ENCODE results near the gene RUNX3.

The RUNX3 gene

DNA sequence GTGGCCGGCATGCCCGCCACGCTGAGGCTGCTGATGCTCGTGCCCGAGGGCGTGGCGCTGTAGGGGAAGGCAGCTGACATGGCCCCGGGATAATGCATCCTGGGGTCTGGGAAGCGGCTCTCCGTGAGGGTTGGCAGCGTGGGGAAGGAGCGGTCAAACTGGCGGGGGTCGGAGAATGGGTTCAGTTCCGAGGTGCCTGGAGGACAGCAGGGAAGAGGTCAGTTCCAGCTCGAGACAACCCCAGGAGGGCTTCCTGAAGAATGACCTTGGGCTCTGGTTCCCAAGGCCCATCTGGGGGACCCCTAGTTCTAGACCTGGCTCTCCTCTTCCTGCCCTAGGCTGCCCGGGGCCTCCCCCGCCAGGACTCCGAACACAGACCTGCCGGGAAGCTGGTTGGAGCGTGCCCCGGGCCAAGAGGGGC, 27.6 kb downstream of the RUNX3 start:
- Histone ChIP-seq H3K4me3 (ENCODE audit: low read length in 2 of 2) (no peak overlapping the region), H2AFZ (ENCODE audit: low read length) (peak overlapping the region; percentile 43), H3K14ac (ENCODE audit: low read length) (no peak overlapping the region), H3K27me3 (ENCODE audit: control insufficient read depth in 3 of 3, insufficient read depth in 3 of 3, low read depth in 1 of 3, low read length in 3 of 3) (peaks cover 0 to 42% (median 0%) of the 10 kb centered on the region in 3 experiments), H3K4me2 (ENCODE audit: insufficient read depth, low read length, poor library complexity, severe bottlenecking) (no peak overlapping the region), H3K4ac (ENCODE audit: low read length) (no peak overlapping the region), H3K4me1 (ENCODE audit: control insufficient read depth in 2 of 2, insufficient read depth in 1 of 2, low read depth in 1 of 2, low read length in 2 of 2) (peaks cover 0 to 3% of the 10 kb centered on the region in 2 donors), H3K79me1 (ENCODE audit: low read depth, low read length) (peaks cover 3% of the 10 kb centered on the region), H3K9me3 (replicated peaks in 1 of 2; ENCODE audit: control insufficient read depth in 2 of 2, insufficient read depth in 1 of 2, low read depth in 1 of 2, low read length in 2 of 2) (no peaks in the 10 kb centered on the region), H2BK120ac (ENCODE audit: low read depth, low read length) (no peak overlapping the region), H4K91ac (ENCODE audit: low read depth, low read length, poor library complexity) (peak overlapping the region; percentile 26), H2AK5ac (ENCODE audit: low read depth, low read length) (no peak overlapping the region), H3K9ac (ENCODE audit: low read depth, low read length, poor library complexity) (no peak overlapping the region), H2BK15ac (ENCODE audit: low read length) (peak overlapping the region; percentile 38), H3K36me3 (replicated peaks in 1 of 2; ENCODE audit: control insufficient read depth in 2 of 2, insufficient read depth in 2 of 2, low read length in 2 of 2) (no peaks in the 10 kb centered on the region), H3K18ac (ENCODE audit: low read length) (peak overlapping the region; percentile 72), H2BK12ac (ENCODE audit: low read length) (peak overlapping the region; percentile 1), H4K8ac (ENCODE audit: low read depth, low read length) (no peak overlapping the region), H3K27ac (replicated peaks; ENCODE audit: low read length) (no peak overlapping the region), H3K23ac (ENCODE audit: low read depth, low read length, poor library complexity) (peak overlapping the region; percentile 51), H2BK5ac (ENCODE audit: low read length) (peak overlapping the region; percentile 56)
- no peak for DNase-seq (ENCODE audit: low spot score)
- WGBS, 2 donors (ENCODE audit: extremely low coverage in 2 of 2, insufficient read length in 2 of 2, insufficient replicate concordance in 1 of 2), result no CpG with 5 or more reads among the region's 22 CpGs

DNA sequence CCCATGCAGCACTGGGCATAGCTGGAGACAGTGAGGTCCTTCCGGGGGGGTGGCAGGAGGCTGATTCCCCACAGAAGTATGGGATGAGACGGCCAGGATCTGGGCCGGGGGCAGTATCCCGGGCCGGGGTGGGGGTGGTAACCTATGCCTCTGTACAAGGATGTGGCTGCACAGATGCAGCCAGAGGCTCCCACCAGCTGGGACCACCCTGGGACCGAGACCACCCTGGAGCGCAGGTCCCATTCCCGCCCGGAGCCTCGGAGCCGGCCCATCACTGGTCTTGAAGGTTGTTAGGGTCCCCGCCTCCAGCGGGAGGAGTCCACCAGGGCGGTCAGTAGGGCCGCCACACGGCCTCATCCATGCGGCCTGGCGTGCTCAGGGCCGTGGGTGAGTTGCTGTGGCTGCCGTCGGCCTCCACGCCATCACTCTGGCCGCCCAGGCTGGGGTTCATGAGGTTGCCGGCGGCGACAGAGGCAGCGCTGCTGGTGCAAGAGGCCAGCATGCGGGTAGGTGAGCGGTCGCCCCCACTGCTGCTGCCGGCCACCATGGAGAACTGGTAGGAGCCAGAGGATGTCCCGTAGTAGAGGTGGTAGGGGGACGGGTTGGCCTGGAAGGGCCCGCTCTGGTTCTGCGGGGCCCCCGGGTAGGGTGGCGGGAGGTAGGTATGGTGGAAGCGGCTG, 28.1 kb downstream of the RUNX3 start:
- H4K8ac ChIP-seq (ENCODE audit: low read depth, low read length), result no peak overlapping the region
- H3K4me2 ChIP-seq (ENCODE audit: insufficient read depth, low read length, poor library complexity, severe bottlenecking), result no peak overlapping the region
- H3K9ac ChIP-seq (ENCODE audit: low read depth, low read length, poor library complexity), result no peak overlapping the region
- H4K91ac ChIP-seq (ENCODE audit: low read depth, low read length, poor library complexity), result peak overlapping the region; percentile 26
- no peaks in the 10 kb centered on the region for H3K9me3 ChIP-seq (replicated peaks in 1 of 2; ENCODE audit: control insufficient read depth in 2 of 2, insufficient read depth in 1 of 2, low read depth in 1 of 2, low read length in 2 of 2)
- peak overlapping the region; percentile 56 for H2BK5ac ChIP-seq (ENCODE audit: low read length)
- no peak overlapping the region for H2BK15ac ChIP-seq (ENCODE audit: low read length)
- DNase-seq (ENCODE audit: low spot score), result no peak
- peaks cover 0 to 3% of the 10 kb centered on the region in 2 donors for H3K4me1 ChIP-seq (ENCODE audit: control insufficient read depth in 2 of 2, insufficient read depth in 1 of 2, low read depth in 1 of 2, low read length in 2 of 2)
- H3K27ac ChIP-seq (replicated peaks; ENCODE audit: low read length), result no peak overlapping the region
- peaks cover 3% of the 10 kb centered on the region for H3K79me1 ChIP-seq (ENCODE audit: low read depth, low read length)
- no peaks in the 10 kb centered on the region for H3K36me3 ChIP-seq (replicated peaks in 1 of 2; ENCODE audit: control insufficient read depth in 2 of 2, insufficient read depth in 2 of 2, low read length in 2 of 2)
- no peak overlapping the region for H3K4ac ChIP-seq (ENCODE audit: low read length)
- no peak overlapping the region for H3K14ac ChIP-seq (ENCODE audit: low read length)
- peaks cover 0 to 42% (median 0%) of the 10 kb centered on the region in 3 experiments for H3K27me3 ChIP-seq (ENCODE audit: control insufficient read depth in 3 of 3, insufficient read depth in 3 of 3, low read depth in 1 of 3, low read length in 3 of 3)
- peak overlapping the region; percentile 8 for H2AK5ac ChIP-seq (ENCODE audit: low read depth, low read length)
- WGBS, 2 donors (ENCODE audit: extremely low coverage in 2 of 2, insufficient read length in 2 of 2, insufficient replicate concordance in 1 of 2), result no CpG with 5 or more reads among the region's 38 CpGs
- H3K23ac ChIP-seq (ENCODE audit: low read depth, low read length, poor library complexity), result peak overlapping the region; percentile 51
- no peak overlapping the region for H3K4me3 ChIP-seq (ENCODE audit: low read length in 2 of 2)
- peak overlapping the region; percentile 72 for H3K18ac ChIP-seq (ENCODE audit: low read length)
- no peak overlapping the region for H2AFZ ChIP-seq (ENCODE audit: low read length)
- H2BK120ac ChIP-seq (ENCODE audit: low read depth, low read length), result no peak overlapping the region
- peak overlapping the region; percentile 1 for H2BK12ac ChIP-seq (ENCODE audit: low read length)

DNA sequence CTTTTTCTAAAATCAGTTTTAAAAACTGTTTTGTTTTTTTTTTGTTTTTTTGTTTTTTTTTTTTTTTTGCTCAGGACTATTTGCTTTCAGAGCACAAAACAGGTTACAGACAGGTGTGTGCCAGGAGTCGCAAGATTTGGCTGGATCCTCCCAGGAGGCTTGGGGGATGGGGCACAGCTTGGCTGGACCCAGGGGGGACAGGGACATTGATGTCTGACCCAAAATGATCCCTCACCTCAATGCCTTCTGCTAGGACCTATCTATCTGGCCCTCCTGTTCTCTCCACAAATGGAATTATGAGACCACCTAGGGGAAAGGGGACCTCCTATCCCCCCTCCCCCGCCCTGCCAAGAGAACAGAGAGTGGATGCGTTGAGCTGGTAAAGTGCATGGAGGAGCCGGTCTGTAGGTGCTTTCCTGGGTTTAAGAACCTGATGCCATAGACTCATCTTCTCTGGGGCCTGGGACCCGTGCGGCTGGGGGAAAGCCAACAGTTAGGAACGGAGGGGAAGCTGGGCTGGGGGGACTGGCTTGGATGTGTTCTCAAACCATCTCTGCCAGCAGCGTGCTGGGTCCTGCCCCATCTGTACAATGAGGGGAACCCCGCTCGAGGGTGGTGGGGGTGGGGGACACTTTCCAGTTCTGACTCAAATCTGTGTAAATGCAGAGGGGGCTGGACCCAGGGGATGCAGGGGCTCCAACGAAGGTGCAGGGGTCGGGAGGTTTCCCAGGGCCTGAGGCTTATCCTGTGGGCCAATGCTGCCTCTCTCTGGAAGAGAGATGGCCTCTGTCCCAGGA, 28.9 kb downstream of the RUNX3 start:
- Histone ChIP-seq H2BK12ac (ENCODE audit: low read length) (no peak overlapping the region), H2AFZ (ENCODE audit: low read length) (no peak overlapping the region), H4K91ac (ENCODE audit: low read depth, low read length, poor library complexity) (no peak overlapping the region), H3K18ac (ENCODE audit: low read length) (no peak overlapping the region), H3K4me2 (ENCODE audit: insufficient read depth, low read length, poor library complexity, severe bottlenecking) (no peak overlapping the region), H2BK120ac (ENCODE audit: low read depth, low read length) (no peak overlapping the region), H3K9ac (ENCODE audit: low read depth, low read length, poor library complexity) (no peak overlapping the region), H3K79me1 (ENCODE audit: low read depth, low read length) (peaks cover 3% of the 10 kb centered on the region), H3K4me1 (ENCODE audit: control insufficient read depth in 2 of 2, insufficient read depth in 1 of 2, low read depth in 1 of 2, low read length in 2 of 2) (peaks cover 0 to 3% of the 10 kb centered on the region in 2 donors), H2AK5ac (ENCODE audit: low read depth, low read length) (peak overlapping the region; percentile 8), H3K36me3 (replicated peaks in 1 of 2; ENCODE audit: control insufficient read depth in 2 of 2, insufficient read depth in 2 of 2, low read length in 2 of 2) (no peaks in the 10 kb centered on the region), H3K27ac (replicated peaks; ENCODE audit: low read length) (no peak overlapping the region), H3K23ac (ENCODE audit: low read depth, low read length, poor library complexity) (no peak overlapping the region), H2BK15ac (ENCODE audit: low read length) (peak overlapping the region; percentile 7), H4K8ac (ENCODE audit: low read depth, low read length) (no peak overlapping the region), H3K4ac (ENCODE audit: low read length) (no peak overlapping the region), H3K4me3 (ENCODE audit: low read length in 2 of 2) (no peak overlapping the region), H3K27me3 (ENCODE audit: control insufficient read depth in 3 of 3, insufficient read depth in 3 of 3, low read depth in 1 of 3, low read length in 3 of 3) (peaks cover 0 to 42% (median 0%) of the 10 kb centered on the region in 3 experiments), H3K14ac (ENCODE audit: low read length) (no peak overlapping the region), H2BK5ac (ENCODE audit: low read length) (no peak overlapping the region), H3K9me3 (replicated peaks in 1 of 2; ENCODE audit: control insufficient read depth in 2 of 2, insufficient read depth in 1 of 2, low read depth in 1 of 2, low read length in 2 of 2) (no peaks in the 10 kb centered on the region)
- DNase-seq (ENCODE audit: low spot score), result no peak
- WGBS, 2 donors (ENCODE audit: extremely low coverage in 2 of 2, insufficient read length in 2 of 2, insufficient replicate concordance in 1 of 2), result no CpG with 5 or more reads among the region's 12 CpGs

DNA sequence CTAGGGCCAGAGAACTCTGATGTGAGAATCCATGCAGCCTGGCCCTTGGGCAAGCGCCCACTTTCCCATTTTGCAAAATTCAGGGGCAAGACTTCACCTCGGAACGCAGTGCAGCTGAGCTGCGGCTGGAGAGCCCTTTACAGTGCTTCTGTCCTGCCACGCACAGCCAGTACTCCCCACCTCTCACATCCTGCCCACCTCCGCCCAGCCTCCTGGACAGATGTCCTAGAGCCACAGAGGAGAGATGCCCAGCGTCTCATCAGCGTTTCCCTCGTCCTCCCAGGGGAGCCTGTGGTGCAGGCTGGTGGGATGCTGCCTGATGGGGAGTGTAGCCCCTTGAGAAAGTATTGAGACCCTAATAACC, 29.6 kb downstream of the RUNX3 start:
- Histone ChIP-seq H3K27ac (replicated peaks; ENCODE audit: low read length) (no peak overlapping the region), H3K27me3 (ENCODE audit: control insufficient read depth in 3 of 3, insufficient read depth in 3 of 3, low read depth in 1 of 3, low read length in 3 of 3) (peaks cover 0 to 42% (median 0%) of the 10 kb centered on the region in 3 experiments), H2BK5ac (ENCODE audit: low read length) (no peak overlapping the region), H2BK120ac (ENCODE audit: low read depth, low read length) (no peak overlapping the region), H3K4me1 (ENCODE audit: control insufficient read depth in 2 of 2, insufficient read depth in 1 of 2, low read depth in 1 of 2, low read length in 2 of 2) (peaks cover 0 to 3% of the 10 kb centered on the region in 2 donors), H4K91ac (ENCODE audit: low read depth, low read length, poor library complexity) (no peak overlapping the region), H2BK15ac (ENCODE audit: low read length) (peak overlapping the region; percentile 14), H3K14ac (ENCODE audit: low read length) (no peak overlapping the region), H3K36me3 (replicated peaks in 1 of 2; ENCODE audit: control insufficient read depth in 2 of 2, insufficient read depth in 2 of 2, low read length in 2 of 2) (no peaks in the 10 kb centered on the region), H3K4me2 (ENCODE audit: insufficient read depth, low read length, poor library complexity, severe bottlenecking) (no peak overlapping the region), H3K23ac (ENCODE audit: low read depth, low read length, poor library complexity) (no peak overlapping the region), H3K18ac (ENCODE audit: low read length) (no peak overlapping the region), H2BK12ac (ENCODE audit: low read length) (peak overlapping the region; percentile 33), H3K9me3 (replicated peaks in 1 of 2; ENCODE audit: control insufficient read depth in 2 of 2, insufficient read depth in 1 of 2, low read depth in 1 of 2, low read length in 2 of 2) (no peaks in the 10 kb centered on the region), H2AFZ (ENCODE audit: low read length) (no peak overlapping the region), H3K9ac (ENCODE audit: low read depth, low read length, poor library complexity) (no peak overlapping the region), H3K4ac (ENCODE audit: low read length) (no peak overlapping the region), H3K4me3 (ENCODE audit: low read length in 2 of 2) (no peak overlapping the region), H2AK5ac (ENCODE audit: low read depth, low read length) (no peak overlapping the region), H4K8ac (ENCODE audit: low read depth, low read length) (no peak overlapping the region), H3K79me1 (ENCODE audit: low read depth, low read length) (peaks cover 3% of the 10 kb centered on the region)
- WGBS, 2 donors (ENCODE audit: extremely low coverage in 2 of 2, insufficient read length in 2 of 2, insufficient replicate concordance in 1 of 2), result no CpG with 5 or more reads among the region's 9 CpGs
- no peak for DNase-seq (ENCODE audit: low spot score)
